Retinal pigment epithelial cell (primary cell): ENCODE results near the gene NCKAP5.

Experiments used
- DNase-seq: peaks from one replicate; pipeline ENCODE4 v3.0.0-alpha.2; 2010; ENCODE audit warnings: low read depth
- H3K4me3 ChIP-seq: 2 replicates; pipeline ENCODE4 v1.5.1; 2011; ENCODE audit warnings: mild to moderate bottlenecking, low read length, control low read depth, moderate library complexity
- TF ChIP-seq, protein P1 (sequence below): conservative IDR thresholded peaks from 2 replicates; pipeline ENCODE4 v1.5.1; 2011; ENCODE audit warnings: low read depth, low read length, control low read depth, inconsistent platforms

The NCKAP5 gene

DNA sequence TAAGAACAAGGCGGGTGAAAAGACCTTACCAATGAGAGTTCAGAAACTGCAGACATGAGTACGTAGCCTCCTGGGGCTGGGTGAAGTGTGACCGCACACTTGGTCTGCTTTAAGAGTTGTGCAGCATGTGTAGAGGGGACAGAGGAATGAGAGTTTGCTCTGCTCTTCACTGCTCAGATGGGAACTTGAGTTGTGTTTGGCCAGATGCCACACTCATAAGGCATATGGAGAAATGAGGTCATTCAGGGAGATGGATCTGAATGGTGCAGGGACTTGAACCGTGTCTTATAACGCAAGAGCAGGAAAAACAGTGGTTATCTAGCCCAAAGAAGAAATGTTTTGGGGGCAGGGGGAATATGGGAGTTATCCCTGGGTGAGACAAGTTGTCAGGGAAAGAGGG, 624.4 kb downstream of the NCKAP5 start:
- no peak for DNase-seq
- H3K4me3 ChIP-seq: no peak overlapping the region
- TF ChIP-seq, protein P1, sequence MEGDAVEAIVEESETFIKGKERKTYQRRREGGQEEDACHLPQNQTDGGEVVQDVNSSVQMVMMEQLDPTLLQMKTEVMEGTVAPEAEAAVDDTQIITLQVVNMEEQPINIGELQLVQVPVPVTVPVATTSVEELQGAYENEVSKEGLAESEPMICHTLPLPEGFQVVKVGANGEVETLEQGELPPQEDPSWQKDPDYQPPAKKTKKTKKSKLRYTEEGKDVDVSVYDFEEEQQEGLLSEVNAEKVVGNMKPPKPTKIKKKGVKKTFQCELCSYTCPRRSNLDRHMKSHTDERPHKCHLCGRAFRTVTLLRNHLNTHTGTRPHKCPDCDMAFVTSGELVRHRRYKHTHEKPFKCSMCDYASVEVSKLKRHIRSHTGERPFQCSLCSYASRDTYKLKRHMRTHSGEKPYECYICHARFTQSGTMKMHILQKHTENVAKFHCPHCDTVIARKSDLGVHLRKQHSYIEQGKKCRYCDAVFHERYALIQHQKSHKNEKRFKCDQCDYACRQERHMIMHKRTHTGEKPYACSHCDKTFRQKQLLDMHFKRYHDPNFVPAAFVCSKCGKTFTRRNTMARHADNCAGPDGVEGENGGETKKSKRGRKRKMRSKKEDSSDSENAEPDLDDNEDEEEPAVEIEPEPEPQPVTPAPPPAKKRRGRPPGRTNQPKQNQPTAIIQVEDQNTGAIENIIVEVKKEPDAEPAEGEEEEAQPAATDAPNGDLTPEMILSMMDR: no peak

DNA sequence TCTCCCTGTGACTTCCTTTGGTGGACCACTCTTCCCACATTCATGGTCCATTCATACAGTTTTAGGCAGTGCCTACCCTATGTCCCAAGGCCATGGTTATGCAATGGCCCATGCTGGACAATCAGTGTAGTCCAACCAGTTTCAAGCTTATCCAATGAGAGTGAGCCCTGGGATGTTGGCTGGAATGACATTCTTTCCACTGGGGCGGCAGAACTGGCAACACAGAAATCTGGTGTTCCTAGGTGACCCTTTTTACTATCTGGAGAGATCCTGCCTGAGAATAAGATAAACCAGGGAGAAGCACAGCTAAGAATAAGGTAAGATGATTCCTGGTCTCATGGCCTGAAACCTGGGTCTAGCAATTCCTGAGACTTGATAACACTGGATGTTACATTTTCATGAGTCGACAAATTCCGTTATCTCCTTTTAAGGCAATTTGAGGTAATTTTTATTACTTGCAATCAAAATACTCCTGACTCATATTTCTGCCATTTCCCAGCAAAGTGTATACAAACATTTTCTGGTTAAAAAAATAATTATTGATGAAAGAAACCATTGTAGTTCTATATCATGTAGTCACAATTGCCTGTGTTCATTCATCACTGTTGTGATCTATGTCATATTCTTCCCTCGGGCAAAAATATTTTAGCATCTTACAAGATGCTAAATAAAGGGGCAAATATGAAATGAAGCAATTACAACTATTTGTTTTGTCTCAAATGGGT, 626.8 kb downstream of the NCKAP5 start:
- TF ChIP-seq, protein P1: no peak
- H3K4me3 ChIP-seq: no peak overlapping the region
- DNase-seq: no peak

DNA sequence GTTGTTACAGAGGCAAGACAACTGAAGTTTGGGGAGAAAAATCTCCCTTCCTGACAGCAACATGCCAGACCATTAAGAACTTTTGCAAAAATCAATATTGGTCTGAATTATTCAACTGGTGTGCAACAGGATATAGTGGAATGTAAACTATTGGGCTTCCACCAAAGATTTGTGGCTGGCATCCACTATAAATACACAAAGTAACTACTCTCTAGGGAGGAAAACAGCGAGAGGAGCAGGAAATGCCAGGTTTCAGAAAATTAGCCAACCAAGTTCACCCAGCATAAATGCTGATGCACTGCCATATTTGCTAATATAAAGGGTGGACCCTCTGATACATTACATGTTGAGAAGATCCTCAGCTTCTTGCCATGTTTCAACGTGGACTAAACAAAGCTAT, 630.6 kb downstream of the NCKAP5 start:
- DNase-seq: no peak
- no peak overlapping the region for H3K4me3 ChIP-seq
- TF ChIP-seq, protein P1: no peak

DNA sequence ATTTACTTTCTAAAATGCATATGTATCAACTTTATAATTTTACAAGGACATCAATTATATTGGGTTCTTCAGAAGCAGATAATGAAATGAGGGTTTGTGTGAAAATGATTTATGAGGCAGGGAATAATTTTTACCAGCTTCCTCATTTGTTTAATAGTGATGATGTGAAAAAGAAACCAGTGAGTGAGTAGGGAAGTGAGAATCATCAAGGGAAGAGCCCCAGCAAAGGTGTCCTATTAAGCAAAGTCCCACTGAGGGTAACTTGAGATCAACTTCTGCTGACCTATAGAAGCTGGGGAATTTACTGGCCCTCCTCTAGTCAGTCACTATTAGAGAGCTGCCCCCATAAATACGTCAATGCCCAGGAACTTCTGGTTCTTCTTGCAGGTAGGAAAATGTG, 631.5 kb downstream of the NCKAP5 start:
- TF ChIP-seq, protein P1: no peak
- no peak overlapping the region for H3K4me3 ChIP-seq
- DNase-seq: no peak

DNA sequence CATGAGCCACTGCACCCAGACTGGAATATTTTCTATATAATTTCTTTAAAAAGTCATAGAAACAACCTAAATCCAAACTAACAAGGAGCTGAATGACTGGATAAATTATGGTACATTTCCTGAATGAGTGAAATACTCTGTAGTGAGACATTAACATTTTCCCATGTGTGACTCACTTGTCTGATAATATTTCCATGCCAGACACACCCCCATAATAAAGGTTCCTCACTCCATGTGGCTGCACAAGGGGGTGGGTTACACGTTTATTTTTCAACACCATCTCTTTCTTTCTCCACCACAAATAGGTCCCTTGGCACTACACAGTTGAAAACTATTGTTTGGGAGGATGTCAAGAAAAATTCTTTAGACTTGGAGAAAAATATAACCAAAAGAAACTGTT, 632.0 kb downstream of the NCKAP5 start:
- DNase-seq: no peak
- TF ChIP-seq, protein P1: no peak
- no peak overlapping the region for H3K4me3 ChIP-seq

DNA sequence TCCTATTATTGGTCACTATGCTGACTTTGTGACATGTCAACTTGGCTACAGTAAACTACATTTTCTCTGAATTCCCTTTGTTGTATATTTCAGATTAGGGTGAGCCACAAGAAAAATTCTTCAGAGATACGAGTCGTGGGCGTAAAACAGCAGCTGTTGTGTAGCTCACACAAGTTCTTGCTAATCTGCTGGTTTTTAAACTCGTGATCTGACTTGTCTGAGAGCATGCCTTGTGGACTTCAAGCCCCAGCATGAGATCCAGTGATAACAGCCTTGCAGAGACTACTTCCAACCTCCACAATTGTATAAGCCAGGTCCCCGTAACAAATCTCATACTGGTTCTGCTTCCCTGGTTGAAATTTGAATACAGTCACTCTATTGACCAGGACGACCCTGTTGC, 638.5 kb downstream of the NCKAP5 start:
- peak; percentile 76 for DNase-seq
- TF ChIP-seq, protein P1: no peak
- no peak overlapping the region for H3K4me3 ChIP-seq

DNA sequence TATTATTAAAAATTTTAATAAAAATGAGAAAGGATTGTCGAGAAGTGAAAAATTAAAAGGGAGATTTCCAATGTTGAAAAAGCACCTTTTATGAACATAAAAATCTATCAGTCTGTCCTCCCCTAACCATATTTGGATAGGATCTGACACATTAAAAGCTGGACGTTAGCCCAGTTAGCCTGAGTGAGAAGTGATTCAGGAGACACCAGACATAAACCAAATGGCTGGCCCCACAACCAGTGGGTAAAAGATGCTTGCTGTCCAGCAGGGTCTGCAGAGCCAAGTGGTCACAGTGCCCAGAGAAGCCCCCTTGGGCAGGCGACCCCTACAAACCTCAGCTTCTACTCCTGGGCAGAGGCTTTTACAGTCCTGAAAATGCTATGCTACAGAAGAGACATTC, 644.5 kb downstream of the NCKAP5 start:
- H3K4me3 ChIP-seq: no peak overlapping the region
- no peak for DNase-seq
- TF ChIP-seq, protein P1: no peak
